CMK (cell line): Measurements from ENCODE around the gene CNTNAP2.
A peak's percentile ranks its signal among the peaks of the same experiment; 100 is the strongest.
"Not testable (repeated sequence)": the region's sequence is repeated elsewhere in the genome, so short reads cannot be mapped to it uniquely, and the experiment has no call there.

Experiments
- DNase-seq: peaks from one replicate; pipeline ENCODE4 v3.0.0-alpha.2; 2010; ENCODE audit warnings: low read depth

The CNTNAP2 gene

GRCh38 chr7:147765301-147765700 lies 1648.7 kb downstream of the CNTNAP2 start:
- DNase-seq = no peak

- no peak for DNase-seq
Measured at GRCh38 chr7:147771344-147771743, 1654.7 kb downstream of the CNTNAP2 start.

DNA sequence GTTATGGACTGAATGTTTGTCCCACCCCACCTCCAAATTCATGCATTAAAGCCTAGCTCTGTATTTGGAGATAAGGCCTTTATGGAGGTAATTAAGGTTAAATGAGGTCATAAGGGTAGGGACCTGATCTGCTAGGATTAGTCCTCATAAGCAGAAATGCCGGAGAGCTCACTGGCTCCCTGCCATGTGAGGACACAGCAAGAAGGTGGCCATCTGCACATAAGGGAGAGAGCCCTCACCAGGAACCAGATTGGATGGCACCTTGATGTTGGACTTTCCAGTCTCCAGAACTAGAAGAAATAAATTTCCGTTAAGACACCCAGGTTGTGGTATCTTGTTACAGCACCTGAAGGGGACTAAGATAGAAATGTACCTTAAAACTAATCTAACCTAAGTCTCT lies 1657.9 kb downstream of the CNTNAP2 start:
- DNase-seq = no peak

DNA sequence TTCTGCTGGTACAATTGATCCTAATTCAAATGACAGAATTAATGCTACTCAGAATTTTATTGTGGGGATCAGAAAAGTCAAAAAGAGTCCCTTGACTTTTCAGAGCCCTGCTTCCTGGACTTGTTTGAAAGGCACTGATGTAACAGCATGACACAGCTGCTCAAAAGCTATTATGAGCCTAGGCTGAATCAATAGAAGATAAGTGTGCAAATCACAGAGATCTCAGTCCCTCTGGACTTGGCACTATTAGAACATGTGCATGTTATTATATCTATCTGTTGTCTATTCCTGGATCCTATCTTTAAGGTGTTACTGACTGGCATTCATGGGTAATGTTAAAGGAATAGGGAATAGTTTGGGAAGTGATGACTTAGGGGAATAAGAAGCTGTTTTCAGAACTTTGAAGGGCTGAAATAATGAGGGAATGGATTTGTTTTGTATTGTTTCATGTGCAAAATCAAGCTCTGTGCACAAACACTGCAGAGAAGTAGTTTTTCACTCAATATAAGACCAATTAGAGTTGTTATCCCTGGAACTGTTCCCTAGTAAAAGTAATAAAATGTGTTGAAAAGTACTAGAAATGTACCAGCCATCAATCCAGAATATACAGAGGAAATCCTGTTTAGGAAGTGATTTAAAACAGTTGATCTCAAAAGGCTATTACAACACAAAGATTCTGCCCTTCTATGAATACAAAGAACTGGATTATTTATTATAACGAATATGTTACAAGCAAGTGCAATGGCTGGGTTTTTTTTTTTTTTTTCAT lies 1659.1 kb downstream of the CNTNAP2 start:
- DNase-seq = no peak

DNA sequence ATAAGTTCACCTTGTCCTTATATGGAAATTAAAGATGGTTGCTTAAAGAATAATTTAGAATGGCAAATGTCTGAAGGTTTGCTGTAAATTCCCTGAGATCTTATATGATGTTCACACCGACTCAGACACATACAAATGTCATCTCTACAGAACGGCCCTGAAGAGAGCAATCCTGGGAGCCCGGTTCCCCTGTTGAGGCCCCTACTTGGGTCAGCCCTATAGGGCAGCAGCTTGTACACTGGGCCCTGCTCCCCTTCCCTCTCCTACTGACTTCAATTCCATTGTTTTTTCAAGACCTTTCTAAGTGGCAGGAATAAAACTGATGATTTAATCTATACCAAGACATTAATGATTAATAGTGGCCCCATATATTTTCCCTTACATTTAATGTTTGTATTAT lies 1660.7 kb downstream of the CNTNAP2 start:
- no peak for DNase-seq

GRCh38 chr7:147779949-147780348 lies 1663.3 kb downstream of the CNTNAP2 start:
- no peak for DNase-seq

- no peak for DNase-seq
Measured at GRCh38 chr7:147796581-147796980, 1680.0 kb downstream of the CNTNAP2 start.

DNA sequence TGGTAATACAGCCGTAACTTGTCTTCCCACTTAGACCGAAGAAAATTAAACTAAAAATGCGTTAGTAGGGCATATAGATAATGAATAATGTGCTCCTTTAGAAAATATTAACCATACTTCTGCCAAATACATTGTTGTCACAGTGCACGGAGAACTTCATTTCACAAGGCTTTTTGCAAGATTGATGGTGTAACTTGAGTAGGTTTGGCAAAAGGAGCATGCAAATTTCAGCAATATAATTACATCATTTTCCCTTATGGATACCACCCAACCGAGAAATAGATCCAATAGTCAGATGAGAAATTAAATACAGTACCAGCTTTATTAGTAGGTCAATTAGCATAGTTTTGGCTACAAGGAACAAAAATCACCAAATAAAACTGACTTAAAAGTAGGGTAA lies 1681.4 kb downstream of the CNTNAP2 start:
- DNase-seq = no peak

DNA sequence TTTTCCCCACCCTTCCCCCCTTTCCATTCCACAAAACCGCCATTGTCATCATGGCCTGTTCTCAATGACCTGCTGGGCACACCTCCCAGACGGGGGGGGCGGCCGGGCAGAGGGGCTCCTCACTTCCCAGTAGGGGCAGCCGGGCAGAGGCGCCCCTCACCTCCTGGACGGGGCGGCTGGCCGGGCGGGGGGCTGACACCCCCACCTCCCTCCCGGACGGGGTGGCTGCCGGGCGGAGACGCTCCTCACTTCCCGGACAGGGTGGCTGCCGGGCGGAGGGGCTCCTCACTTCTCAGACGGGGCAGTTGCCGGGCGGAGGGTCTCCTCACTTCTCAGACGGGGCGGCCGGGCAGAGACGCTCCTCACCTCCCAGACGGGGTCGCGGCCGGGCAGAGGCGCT lies 1685.2 kb downstream of the CNTNAP2 start:
- not testable (repeated sequence) for DNase-seq

DNA sequence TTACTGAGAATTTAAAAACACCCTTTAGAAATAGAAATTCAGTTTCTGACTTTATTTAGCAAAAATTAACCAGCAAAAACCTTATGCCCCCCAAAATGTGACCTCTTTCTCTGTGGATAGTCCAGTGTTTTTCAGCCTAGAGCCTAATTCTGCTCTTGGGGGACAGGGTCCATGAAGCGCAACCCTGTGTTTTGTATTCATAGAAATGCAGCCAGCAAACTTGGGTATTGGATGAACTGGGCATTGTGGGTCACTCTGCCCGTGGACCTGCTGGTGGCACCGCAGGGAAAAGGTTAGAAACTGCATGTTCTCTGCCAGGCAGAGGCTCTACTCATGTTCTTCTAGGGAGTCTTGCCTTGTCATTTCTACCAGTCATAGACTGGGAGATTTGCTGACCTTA lies 1686.5 kb downstream of the CNTNAP2 start:
- no peak for DNase-seq

DNA sequence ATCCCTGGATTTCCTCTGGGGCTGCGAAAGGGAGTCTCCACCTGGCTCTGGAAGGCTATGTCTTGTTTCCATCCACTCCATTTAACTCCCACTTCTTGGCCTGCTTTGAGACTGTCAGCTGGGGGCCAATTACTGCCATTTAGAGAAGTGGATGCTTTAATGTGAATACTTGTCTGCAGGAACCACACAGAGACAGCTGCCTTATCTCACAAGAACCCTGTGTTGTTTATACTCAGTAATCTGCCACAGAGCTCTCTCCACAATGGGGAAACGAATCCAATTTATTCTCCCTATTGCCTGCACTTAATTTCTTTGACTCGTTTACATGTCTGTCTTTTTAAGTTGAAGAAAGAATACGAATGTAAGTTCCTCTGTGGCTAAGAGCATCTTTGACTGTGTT lies 1687.0 kb downstream of the CNTNAP2 start:
- peak; percentile 8 for DNase-seq

DNA sequence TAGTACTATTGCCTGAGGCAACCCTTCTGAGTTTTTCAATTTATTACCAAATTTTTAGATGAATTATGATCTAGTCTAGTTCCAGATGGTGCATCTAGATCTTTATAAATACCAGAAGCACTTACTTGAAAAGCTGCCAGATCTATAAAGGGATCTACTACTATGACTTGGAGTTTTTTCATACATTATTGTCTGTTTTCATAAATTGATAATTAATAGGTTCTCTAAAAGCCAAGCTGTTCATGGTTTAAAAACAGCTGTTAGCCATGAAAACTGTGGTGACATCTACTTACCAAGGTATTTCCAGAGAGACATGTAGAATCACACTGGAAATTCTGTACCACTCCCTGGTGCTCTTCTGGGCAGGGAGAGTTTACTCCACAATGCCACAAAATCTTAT lies 1687.4 kb downstream of the CNTNAP2 start:
- DNase-seq = no peak

DNA sequence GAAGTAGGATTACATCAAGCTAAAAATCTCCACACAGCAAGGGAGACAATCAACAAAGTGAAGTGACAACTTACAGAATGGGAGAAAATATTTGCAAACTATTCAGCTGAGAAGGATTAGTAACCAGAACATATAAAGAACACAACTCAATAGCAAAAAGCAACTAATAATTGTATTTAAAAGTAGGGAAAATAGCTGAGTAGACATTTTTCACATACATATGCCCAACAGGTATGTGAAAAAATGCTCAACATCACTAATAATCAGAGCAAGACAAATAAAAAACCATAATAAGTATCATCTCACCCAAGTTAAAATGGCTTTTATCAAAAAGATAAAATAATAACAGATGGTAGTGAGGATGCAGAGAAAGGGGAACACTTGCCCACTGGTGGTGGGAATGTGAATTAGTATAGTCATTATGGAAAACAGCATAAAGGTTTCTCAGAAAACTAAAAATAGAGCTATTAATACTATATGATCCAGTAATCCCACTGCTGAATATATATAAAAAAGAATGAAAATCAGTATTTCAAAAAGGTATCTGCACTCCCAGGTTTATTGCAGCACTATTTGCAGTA lies 1689.5 kb downstream of the CNTNAP2 start:
- DNase-seq = no peak

DNA sequence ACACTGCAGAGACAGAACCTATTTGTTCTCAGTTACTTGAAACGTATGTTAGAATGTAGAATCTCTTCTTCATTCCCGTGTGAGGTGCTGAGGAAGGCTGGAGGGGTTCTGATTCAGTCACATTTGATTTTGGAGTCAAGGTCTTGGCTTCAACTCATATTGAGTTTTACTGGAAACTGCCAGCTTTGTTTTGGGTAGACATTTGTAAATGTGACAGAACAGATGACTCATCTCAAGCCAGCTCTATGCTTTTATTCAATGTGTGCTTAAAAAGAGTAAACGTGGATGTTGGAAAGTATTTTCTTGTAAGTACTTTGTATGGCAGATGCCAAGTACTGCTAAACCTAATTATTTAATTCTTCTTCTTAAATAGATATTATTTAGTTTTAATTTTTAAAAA lies 1693.2 kb downstream of the CNTNAP2 start:
- DNase-seq = no peak

GRCh38 chr7:147810269-147810668 lies 1693.7 kb downstream of the CNTNAP2 start:
- DNase-seq = no peak

- DNase-seq = no peak
Measured at GRCh38 chr7:147811923-147812322, 1695.3 kb downstream of the CNTNAP2 start.

- DNase-seq = no peak
Measured at GRCh38 chr7:147813316-147813715, 1696.7 kb downstream of the CNTNAP2 start.

DNA sequence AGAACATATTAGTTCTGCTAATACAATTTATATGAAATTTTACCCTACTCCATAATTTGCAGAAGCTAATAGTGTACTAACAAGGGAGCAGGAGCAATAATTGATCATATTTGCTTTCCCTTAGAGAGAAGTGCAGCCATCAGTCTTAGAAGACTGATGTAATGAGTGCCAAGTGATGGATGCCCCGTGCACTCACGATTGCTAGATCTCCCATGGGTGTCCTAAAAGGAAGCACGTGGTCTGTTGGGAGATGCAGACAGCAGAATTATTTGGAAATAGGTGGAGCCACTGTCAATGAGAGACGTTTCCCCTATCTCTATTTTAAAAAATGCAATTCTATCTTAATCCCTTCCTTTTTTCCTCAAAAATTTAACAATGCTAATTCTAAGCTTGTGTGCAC lies 1701.7 kb downstream of the CNTNAP2 start:
- DNase-seq = no peak

DNA sequence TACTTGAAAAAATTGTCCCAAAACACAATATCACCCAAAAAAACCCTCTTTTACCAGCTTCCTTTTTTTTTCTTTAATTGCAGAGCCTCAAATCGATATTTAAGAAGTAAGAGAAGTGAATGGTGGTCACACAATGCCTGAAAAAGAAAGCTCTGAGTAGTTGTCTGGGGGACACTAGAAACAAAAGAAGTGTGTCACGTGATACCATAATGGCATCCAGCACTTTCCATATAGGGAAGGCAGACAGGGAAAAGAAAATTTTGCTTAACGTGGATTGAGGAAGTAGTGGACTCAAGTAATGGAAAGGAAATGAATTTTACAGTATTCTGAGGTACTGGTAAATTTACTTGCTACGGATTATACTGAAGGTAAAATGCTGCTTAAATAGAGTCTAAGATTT lies 1708.1 kb downstream of the CNTNAP2 start:
- DNase-seq = no peak

DNA sequence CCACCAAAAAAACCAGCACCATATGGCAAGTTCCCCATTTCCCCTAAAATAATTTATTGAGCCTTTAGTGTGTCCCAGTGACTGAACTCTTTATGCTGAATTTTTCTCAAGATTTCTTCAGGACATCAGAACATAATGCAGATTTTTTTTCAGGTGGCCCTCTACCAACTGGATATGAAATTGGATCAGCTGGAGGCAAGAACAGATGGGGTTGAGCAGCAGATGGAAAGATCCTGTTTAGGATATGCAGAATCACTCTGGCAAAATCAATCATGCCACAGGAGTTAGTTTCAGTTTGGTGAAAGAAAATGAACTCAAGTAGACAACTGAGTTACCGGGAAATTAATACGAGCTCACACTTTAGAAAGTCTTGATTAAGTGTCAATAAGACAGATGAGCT lies 1712.4 kb downstream of the CNTNAP2 start:
- no peak for DNase-seq

DNA sequence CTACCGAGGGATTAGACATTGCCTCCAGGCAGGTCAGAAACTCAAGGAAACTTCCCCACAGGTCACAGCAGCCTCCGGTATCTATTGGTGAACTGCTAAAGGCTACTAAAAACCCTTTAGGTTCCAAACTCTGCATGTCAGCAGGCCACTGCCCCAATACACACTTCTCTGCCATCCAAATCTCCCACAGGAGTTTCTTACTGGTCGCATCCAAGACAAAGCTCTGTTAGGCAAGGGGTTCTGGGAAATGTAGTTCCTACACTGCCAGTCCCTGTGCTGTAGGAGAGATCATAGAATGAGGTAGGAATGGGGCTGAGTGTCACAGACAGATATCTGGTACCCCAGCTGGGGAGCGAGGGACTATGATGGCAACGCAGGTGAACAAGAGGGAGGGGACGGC lies 1717.0 kb downstream of the CNTNAP2 start:
- no peak for DNase-seq

- DNase-seq = no peak
Measured at GRCh38 chr7:147833970-147834369, 1717.4 kb downstream of the CNTNAP2 start.

GRCh38 chr7:147852833-147853232 lies 1736.2 kb downstream of the CNTNAP2 start:
- no peak for DNase-seq
